ENCODE measurements around the gene POLDIP3.

DNA sequence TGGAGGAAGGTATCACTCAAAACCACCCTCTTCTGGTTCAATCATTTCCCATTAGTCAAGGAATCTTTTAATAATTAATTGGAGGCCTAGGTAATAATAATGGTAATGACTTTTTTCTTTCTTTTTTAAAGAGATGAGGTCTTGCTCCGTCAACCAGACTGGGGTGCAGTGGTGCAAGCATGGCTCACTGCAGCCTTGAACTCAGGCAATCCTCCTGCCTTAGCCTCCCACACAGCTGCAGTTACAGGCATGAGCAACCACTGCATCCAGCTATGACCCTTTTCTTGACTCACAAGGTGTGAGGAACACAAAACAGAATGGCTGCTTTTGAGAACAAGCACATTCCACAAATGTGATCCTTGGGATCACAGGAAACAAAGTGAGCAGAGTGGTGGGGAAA lies 3.6 kb downstream of the POLDIP3 start:
- TF ChIP-seq POLR2A (IDR thresholded peaks at IDR 0.05; ENCODE audit: borderline replicate concordance, extremely low read depth, insufficient read depth, insufficient read length) (no peak), RAD21 (IDR thresholded peaks at IDR 0.05; ENCODE audit: low read depth) (no peak), POLR2AphosphoS5 (IDR thresholded peaks at IDR 0.05; ENCODE audit: low read depth, low read length) (no peak), EZH2phosphoT487 (IDR thresholded peaks at IDR 0.05; ENCODE audit: borderline replicate concordance) (no peak), JUND (IDR thresholded peaks at IDR 0.05) (no peak)
- TF ChIP-seq, protein P1, sequence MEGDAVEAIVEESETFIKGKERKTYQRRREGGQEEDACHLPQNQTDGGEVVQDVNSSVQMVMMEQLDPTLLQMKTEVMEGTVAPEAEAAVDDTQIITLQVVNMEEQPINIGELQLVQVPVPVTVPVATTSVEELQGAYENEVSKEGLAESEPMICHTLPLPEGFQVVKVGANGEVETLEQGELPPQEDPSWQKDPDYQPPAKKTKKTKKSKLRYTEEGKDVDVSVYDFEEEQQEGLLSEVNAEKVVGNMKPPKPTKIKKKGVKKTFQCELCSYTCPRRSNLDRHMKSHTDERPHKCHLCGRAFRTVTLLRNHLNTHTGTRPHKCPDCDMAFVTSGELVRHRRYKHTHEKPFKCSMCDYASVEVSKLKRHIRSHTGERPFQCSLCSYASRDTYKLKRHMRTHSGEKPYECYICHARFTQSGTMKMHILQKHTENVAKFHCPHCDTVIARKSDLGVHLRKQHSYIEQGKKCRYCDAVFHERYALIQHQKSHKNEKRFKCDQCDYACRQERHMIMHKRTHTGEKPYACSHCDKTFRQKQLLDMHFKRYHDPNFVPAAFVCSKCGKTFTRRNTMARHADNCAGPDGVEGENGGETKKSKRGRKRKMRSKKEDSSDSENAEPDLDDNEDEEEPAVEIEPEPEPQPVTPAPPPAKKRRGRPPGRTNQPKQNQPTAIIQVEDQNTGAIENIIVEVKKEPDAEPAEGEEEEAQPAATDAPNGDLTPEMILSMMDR (IDR thresholded peaks at IDR 0.05 in 2 of 3, conservative IDR thresholded peaks at IDR 0.05 in 1 of 3; ENCODE audit: borderline replicate concordance in 1 of 3, insufficient read depth in 1 of 3, low read depth in 2 of 3, low read length in 2 of 3) = no peak
- TF ChIP-seq, protein P2, sequence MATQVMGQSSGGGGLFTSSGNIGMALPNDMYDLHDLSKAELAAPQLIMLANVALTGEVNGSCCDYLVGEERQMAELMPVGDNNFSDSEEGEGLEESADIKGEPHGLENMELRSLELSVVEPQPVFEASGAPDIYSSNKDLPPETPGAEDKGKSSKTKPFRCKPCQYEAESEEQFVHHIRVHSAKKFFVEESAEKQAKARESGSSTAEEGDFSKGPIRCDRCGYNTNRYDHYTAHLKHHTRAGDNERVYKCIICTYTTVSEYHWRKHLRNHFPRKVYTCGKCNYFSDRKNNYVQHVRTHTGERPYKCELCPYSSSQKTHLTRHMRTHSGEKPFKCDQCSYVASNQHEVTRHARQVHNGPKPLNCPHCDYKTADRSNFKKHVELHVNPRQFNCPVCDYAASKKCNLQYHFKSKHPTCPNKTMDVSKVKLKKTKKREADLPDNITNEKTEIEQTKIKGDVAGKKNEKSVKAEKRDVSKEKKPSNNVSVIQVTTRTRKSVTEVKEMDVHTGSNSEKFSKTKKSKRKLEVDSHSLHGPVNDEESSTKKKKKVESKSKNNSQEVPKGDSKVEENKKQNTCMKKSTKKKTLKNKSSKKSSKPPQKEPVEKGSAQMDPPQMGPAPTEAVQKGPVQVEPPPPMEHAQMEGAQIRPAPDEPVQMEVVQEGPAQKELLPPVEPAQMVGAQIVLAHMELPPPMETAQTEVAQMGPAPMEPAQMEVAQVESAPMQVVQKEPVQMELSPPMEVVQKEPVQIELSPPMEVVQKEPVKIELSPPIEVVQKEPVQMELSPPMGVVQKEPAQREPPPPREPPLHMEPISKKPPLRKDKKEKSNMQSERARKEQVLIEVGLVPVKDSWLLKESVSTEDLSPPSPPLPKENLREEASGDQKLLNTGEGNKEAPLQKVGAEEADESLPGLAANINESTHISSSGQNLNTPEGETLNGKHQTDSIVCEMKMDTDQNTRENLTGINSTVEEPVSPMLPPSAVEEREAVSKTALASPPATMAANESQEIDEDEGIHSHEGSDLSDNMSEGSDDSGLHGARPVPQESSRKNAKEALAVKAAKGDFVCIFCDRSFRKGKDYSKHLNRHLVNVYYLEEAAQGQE (IDR thresholded peaks at IDR 0.05; ENCODE audit: low read depth) = no peak
- TF ChIP-seq, protein P3, sequence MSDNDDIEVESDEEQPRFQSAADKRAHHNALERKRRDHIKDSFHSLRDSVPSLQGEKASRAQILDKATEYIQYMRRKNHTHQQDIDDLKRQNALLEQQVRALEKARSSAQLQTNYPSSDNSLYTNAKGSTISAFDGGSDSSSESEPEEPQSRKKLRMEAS (IDR thresholded peaks at IDR 0.05) = no peak
